D721Med (cell line): ENCODE results near the gene YIF1A.

Experiments
- DNase-seq: peaks from one replicate; pipeline ENCODE4 v3.0.0; 2011; ENCODE audit warnings: low spot score; ENCODE audit not compliant: insufficient read length
- FAIRE-seq: peaks from 2 replicates; lab custom pipeline; 2011; peaks lifted over from hg19 to GRCh38; lab: Jason Lieb, UNC
- TF ChIP-seq, protein P1 (sequence below): IDR thresholded peaks from 2 replicates; pipeline ENCODE4 v1.5.1; 2012; ENCODE audit warnings: mild to moderate bottlenecking, control low read depth; ENCODE audit not compliant: insufficient read depth; ENCODE audit errors: missing control alignments

YIF1A gene

DNA sequence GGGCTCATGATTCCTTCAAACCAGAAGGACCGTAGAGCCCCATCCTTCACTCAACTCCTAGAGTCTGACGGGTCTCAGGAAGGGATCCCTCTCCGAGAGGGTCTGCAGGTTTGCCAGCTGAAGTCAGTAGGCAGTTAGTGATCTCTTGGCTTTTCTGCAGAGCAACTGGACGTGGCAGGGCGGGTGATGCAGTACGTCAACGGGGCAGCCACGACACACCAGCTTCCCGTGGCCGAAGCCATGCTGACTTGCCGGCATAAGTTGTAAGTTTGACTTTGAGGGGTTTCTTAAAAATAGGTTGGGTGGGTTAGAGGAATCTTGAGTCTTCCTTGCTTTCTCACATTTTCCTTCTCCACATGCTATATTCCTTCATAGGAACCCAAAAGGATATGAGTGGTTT is 53.8 kb downstream of the YIF1A start:
- DNase-seq (no peak), FAIRE-seq (no peak)
- TF ChIP-seq, protein P1, sequence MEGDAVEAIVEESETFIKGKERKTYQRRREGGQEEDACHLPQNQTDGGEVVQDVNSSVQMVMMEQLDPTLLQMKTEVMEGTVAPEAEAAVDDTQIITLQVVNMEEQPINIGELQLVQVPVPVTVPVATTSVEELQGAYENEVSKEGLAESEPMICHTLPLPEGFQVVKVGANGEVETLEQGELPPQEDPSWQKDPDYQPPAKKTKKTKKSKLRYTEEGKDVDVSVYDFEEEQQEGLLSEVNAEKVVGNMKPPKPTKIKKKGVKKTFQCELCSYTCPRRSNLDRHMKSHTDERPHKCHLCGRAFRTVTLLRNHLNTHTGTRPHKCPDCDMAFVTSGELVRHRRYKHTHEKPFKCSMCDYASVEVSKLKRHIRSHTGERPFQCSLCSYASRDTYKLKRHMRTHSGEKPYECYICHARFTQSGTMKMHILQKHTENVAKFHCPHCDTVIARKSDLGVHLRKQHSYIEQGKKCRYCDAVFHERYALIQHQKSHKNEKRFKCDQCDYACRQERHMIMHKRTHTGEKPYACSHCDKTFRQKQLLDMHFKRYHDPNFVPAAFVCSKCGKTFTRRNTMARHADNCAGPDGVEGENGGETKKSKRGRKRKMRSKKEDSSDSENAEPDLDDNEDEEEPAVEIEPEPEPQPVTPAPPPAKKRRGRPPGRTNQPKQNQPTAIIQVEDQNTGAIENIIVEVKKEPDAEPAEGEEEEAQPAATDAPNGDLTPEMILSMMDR: no peak
